SH-SY5Y (cell line): ENCODE measurements around the gene DOCK2.

Source experiments
- GATA2 ChIP-seq: IDR thresholded peaks from 2 replicates; pipeline ENCODE4 v1.6.1; 2011; ENCODE audit warnings: mild to moderate bottlenecking, low read depth, low read length
- GATA3 ChIP-seq: IDR thresholded peaks from 2 replicates; pipeline ENCODE4 v1.6.1; 2011; ENCODE audit warnings: low read depth, mild to moderate bottlenecking, low read length, moderate library complexity

Gene DOCK2

GRCh38 chr5:169762338-169763095 lies 125.4 kb downstream of the DOCK2 start:
- TF ChIP-seq GATA2 = no peak
- no peak for TF ChIP-seq GATA3

GRCh38 chr5:169763376-169764017 lies 126.4 kb downstream of the DOCK2 start:
- no peak for TF ChIP-seq GATA3

- no peak for TF ChIP-seq GATA2
- no peak for TF ChIP-seq GATA3
Observed at GRCh38 chr5:169764018-169764378, 126.9 kb downstream of the DOCK2 start.

GRCh38 chr5:169765176-169765996 lies 128.3 kb downstream of the DOCK2 start:
- TF ChIP-seq GATA2 (no peak), GATA3 (no peak)

GRCh38 chr5:169767938-169768337 lies 130.9 kb downstream of the DOCK2 start:
- no peak for TF ChIP-seq GATA3
- TF ChIP-seq GATA2 = no peak; the same call in 1 of the 2 replicates

GRCh38 chr5:169768416-169768815 lies 131.3 kb downstream of the DOCK2 start:
- TF ChIP-seq GATA2 = no peak
- no peak for TF ChIP-seq GATA3

- TF ChIP-seq GATA2 (no peak), GATA3 (no peak)
Observed at GRCh38 chr5:169770109-169770508, 133.0 kb downstream of the DOCK2 start.

- no peak for TF ChIP-seq GATA2
- no peak for TF ChIP-seq GATA3
Observed at GRCh38 chr5:169772256-169772655, 135.2 kb downstream of the DOCK2 start.

GRCh38 chr5:169772688-169773087 lies 135.6 kb downstream of the DOCK2 start:
- TF ChIP-seq GATA2 (no peak), GATA3 (no peak)

GRCh38 chr5:169777159-169777558 lies 140.1 kb downstream of the DOCK2 start:
- no peak for TF ChIP-seq GATA3
- no peak for TF ChIP-seq GATA2

- no peak for TF ChIP-seq GATA3
- TF ChIP-seq GATA2 = no peak
Observed at GRCh38 chr5:169778622-169779596, 141.8 kb downstream of the DOCK2 start.

GRCh38 chr5:169781420-169782345 lies 144.6 kb downstream of the DOCK2 start:
- TF ChIP-seq GATA2 (no peak), GATA3 (no peak)
